GM12865 (cell line): ENCODE measurements around the gene DENND1A.
A peak's percentile ranks its signal among the peaks of the same experiment; 100 is the strongest.

Experiments used
- DNase-seq: peaks from one replicate; pipeline ENCODE4 v3.0.0; 2010; ENCODE audit warnings: low read depth
- H3K4me3 ChIP-seq: 2 replicates; pipeline ENCODE4 v1.5.1; 2011; ENCODE audit warnings: mild to moderate bottlenecking, low read depth, low read length, control low read depth
- CTCF ChIP-seq: IDR thresholded peaks from 2 replicates; pipeline ENCODE4 v1.5.1; 2011; ENCODE audit warnings: low read length, control low read depth, low read depth, inconsistent platforms; ENCODE audit not compliant: insufficient read depth; ENCODE audit errors: missing control alignments

The DENND1A gene

GRCh38 chr9:123347289-123348060 lies 582.5 kb downstream of the DENND1A start:
- H3K4me3 ChIP-seq = no peak overlapping the region
- no peak for TF ChIP-seq CTCF
- no peak for DNase-seq

GRCh38 chr9:123346826-123347225 lies 583.1 kb downstream of the DENND1A start:
- TF ChIP-seq CTCF = no peak
- H3K4me3 ChIP-seq = no peak overlapping the region
- DNase-seq = no peak

GRCh38 chr9:123346026-123346425 lies 583.9 kb downstream of the DENND1A start:
- DNase-seq = no peak
- no peak overlapping the region for H3K4me3 ChIP-seq
- TF ChIP-seq CTCF = no peak

- TF ChIP-seq CTCF = no peak
Observed at GRCh38 chr9:123345567-123345955, 584.4 kb downstream of the DENND1A start.

GRCh38 chr9:123344192-123344949 lies 585.6 kb downstream of the DENND1A start:
- peak overlapping the region; percentile 1 for H3K4me3 ChIP-seq
- peak; percentile 75 for DNase-seq
- no peak for TF ChIP-seq CTCF

More at GRCh38 chr9:123345567-123345955, 584.4 kb downstream of the DENND1A start:
- no peak for DNase-seq
- H3K4me3 ChIP-seq = no peak overlapping the region

- H3K4me3 ChIP-seq = peak overlapping the region; percentile 1
- DNase-seq = peak; percentile 90
- TF ChIP-seq CTCF = no peak
Observed at GRCh38 chr9:123343443-123344191, 586.3 kb downstream of the DENND1A start.
